ENCODE data around the gene SCAP.

- TF ChIP-seq CTCF (IDR thresholded peaks at IDR 0.05; ENCODE audit: borderline replicate concordance, extremely low read depth, low read length, poor library complexity, severe bottlenecking) (no peak), EZH2 (IDR thresholded peaks at IDR 0.05; ENCODE audit: borderline replicate concordance, low read depth, low read length, severe bottlenecking) (no peak)
These were observed 642 bp downstream of the SCAP start for GRCh38 chr3:47475029-47475569.

Data from DND-41 (cell line).